ENCODE data around the gene CDK5R1. TPM values are rescaled to one million over a fixed set of nuclear protein-coding genes. Genes with fewer than 3 reads are reported as not detected.
A peak's percentile ranks its signal among the peaks of the same experiment; 100 is the strongest.
"Not testable (repeated sequence)": the region's sequence is repeated elsewhere in the genome, so short reads cannot be mapped to it uniquely, and the experiment has no call there.

Gene CDK5R1
- total and polyA plus RNA-seq, 5 experiments from 2014 or later = 5.9 to 17.8 (median 12.0) TPM

GRCh38 chr17:32520104-32520701, 33.4 kb downstream of the CDK5R1 start:
- Mint-ChIP-seq H3K9me3 (no peaks in the 10 kb centered on the region), H3K27me3 (no peaks in the 10 kb centered on the region), H3K36me3 (no peaks in the 10 kb centered on the region), H3K4me3 (peak overlapping the region; percentile 77 to 89 (median 87)), H3K4me1 (peaks cover 42 to 86% (median 78%) of the 10 kb centered on the region in 4 donors), H3K27ac (peak overlapping the region; percentile 92 to 98 (median 95))
- peak; percentile 29 to 46 for ATAC-seq
- peak in 8 of 10 donors; percentile 26 to 76 (median 48) for DNase-seq
- POLR2A ChIA-PET = interaction anchor here (0.6 to 36.8 kb wide), 6 partner anchors 9 to 89 kb away, joined by 3 to 889 read pairs (median 10); partner anchors contain the start of gene CDK5R1

GRCh38 chr17:32520737-32521404, 34.1 kb downstream of the CDK5R1 start:
- peak overlapping the region in 9 of 10 donors; percentile 79 to 89 (median 87) for H3K4me3 Mint-ChIP-seq
- no peaks in the 10 kb centered on the region for H3K36me3 Mint-ChIP-seq
- ATAC-seq = no peak
- POLR2A ChIA-PET = interaction anchor here (0.6 to 36.8 kb wide), 5 partner anchors 10 to 322 kb away, joined by 3 to 889 read pairs (median 12); partner anchors contain the start of gene CDK5R1
- no peak for DNase-seq
- H3K27ac Mint-ChIP-seq = peak overlapping the region in 9 of 10 donors; percentile 94 to 98 (median 95)
- no peaks in the 10 kb centered on the region for H3K27me3 Mint-ChIP-seq
- H3K4me1 Mint-ChIP-seq = peaks cover 37 to 84% (median 72%) of the 10 kb centered on the region in 4 donors
- no peaks in the 10 kb centered on the region for H3K9me3 Mint-ChIP-seq

- H3K27me3 Mint-ChIP-seq = no peaks in the 10 kb centered on the region
- peak in 1 of 10 donors; percentile 7 for DNase-seq
- H3K27ac Mint-ChIP-seq = peak overlapping the region in 8 of 10 donors; percentile 21 to 73 (median 48)
- POLR2A ChIA-PET = interaction anchor here (0.5 to 36.8 kb wide), 2 partner anchors 29 to 170 kb away, joined by 3 to 889 read pairs; partner anchors contain the start of gene CDK5R1
- peak overlapping the region in 8 of 10 donors; percentile 4 to 76 (median 40) for H3K4me3 Mint-ChIP-seq
- H3K36me3 Mint-ChIP-seq = no peaks in the 10 kb centered on the region
- no peaks in the 10 kb centered on the region for H3K9me3 Mint-ChIP-seq
- no peak for ATAC-seq
- H3K4me1 Mint-ChIP-seq = peaks cover 26 to 78% (median 55%) of the 10 kb centered on the region in 4 donors
Measured at GRCh38 chr17:32523017-32523680, 36.4 kb downstream of the CDK5R1 start.

- H3K4me3 Mint-ChIP-seq = peak overlapping the region in 8 of 10 donors; percentile 22 to 56 (median 41)
- H3K9me3 Mint-ChIP-seq = no peaks in the 10 kb centered on the region
- no peaks in the 10 kb centered on the region for H3K27me3 Mint-ChIP-seq
- H3K36me3 Mint-ChIP-seq = no peaks in the 10 kb centered on the region
- peak overlapping the region in 5 of 10 donors; percentile 33 to 85 (median 51) for H3K27ac Mint-ChIP-seq
- POLR2A ChIA-PET = interaction anchor here (0.7 to 36.8 kb wide), 2 partner anchors 9 to 30 kb away, joined by 3 to 889 read pairs; partner anchors contain the start of gene CDK5R1
- DNase-seq (peak in 2 of 10 donors; percentile 39 to 45), ATAC-seq (no peak)
- peaks cover 28 to 78% (median 55%) of the 10 kb centered on the region in 4 donors for H3K4me1 Mint-ChIP-seq
Measured at GRCh38 chr17:32523827-32524552, 37.2 kb downstream of the CDK5R1 start.

- not testable (repeated sequence) for H3K27me3 Mint-ChIP-seq, H3K36me3 Mint-ChIP-seq, H3K9me3 Mint-ChIP-seq, H3K4me3 Mint-ChIP-seq, ATAC-seq, DNase-seq
- peak overlapping the region in 1 of 10 donors; percentile 73 for H3K27ac Mint-ChIP-seq
- POLR2A ChIA-PET = interaction anchor here (0.7 to 36.8 kb wide), 2 partner anchors 9 to 30 kb away, joined by 3 to 889 read pairs; partner anchors contain the start of gene CDK5R1
- peaks cover 30 to 79% (median 57%) of the 10 kb centered on the region in 4 donors for H3K4me1 Mint-ChIP-seq
Measured at GRCh38 chr17:32524553-32524880, 37.7 kb downstream of the CDK5R1 start.

- no peak for DNase-seq
- Mint-ChIP-seq H3K9me3 (no peaks in the 10 kb centered on the region), H3K4me3 (no peak overlapping the region), H3K27me3 (no peaks in the 10 kb centered on the region), H3K27ac (peak overlapping the region in 1 of 10 donors; percentile 33), H3K36me3 (no peaks in the 10 kb centered on the region), H3K4me1 (peaks cover 26 to 76% (median 53%) of the 10 kb centered on the region in 4 donors)
- no peak for ATAC-seq
- POLR2A ChIA-PET = interaction anchor here (36.8 kb wide), 1 partner anchor 31 kb away, joined by 889 read pairs; the partner anchor contains the start of gene CDK5R1
Measured at GRCh38 chr17:32525122-32525521, 38.3 kb downstream of the CDK5R1 start.

GRCh38 chr17:32527146-32527545, 40.4 kb downstream of the CDK5R1 start:
- DNase-seq = no peak
- POLR2A ChIA-PET = interaction anchor here (0.7 to 36.8 kb wide), 2 partner anchors 12 to 33 kb away, joined by 3 to 889 read pairs; partner anchors contain the start of gene CDK5R1
- no peaks in the 10 kb centered on the region for H3K36me3 Mint-ChIP-seq
- no peaks in the 10 kb centered on the region for H3K9me3 Mint-ChIP-seq
- no peak overlapping the region for H3K4me3 Mint-ChIP-seq
- no peak for ATAC-seq
- H3K4me1 Mint-ChIP-seq = peaks cover 17 to 60% (median 39%) of the 10 kb centered on the region in 4 donors
- no peaks in the 10 kb centered on the region for H3K27me3 Mint-ChIP-seq
- peak overlapping the region in 4 of 10 donors; percentile 14 to 52 (median 50) for H3K27ac Mint-ChIP-seq

- Mint-ChIP-seq H3K27ac (peak overlapping the region in 7 of 10 donors; percentile 22 to 69 (median 47)), H3K36me3 (no peaks in the 10 kb centered on the region), H3K4me1 (peaks cover 17 to 45% (median 27%) of the 10 kb centered on the region in 4 donors), H3K27me3 (peaks cover 0 to 4% (median 0%) of the 10 kb centered on the region in 5 donors), H3K9me3 (no peaks in the 10 kb centered on the region), H3K4me3 (peak overlapping the region in 7 of 10 donors; percentile 1 to 66 (median 21))
- DNase-seq (no peak), ATAC-seq (peak; percentile 28 to 29)
- POLR2A ChIA-PET = interaction anchor here (36.8 kb wide), 1 partner anchor 35 kb away, joined by 889 read pairs; the partner anchor contains the start of gene CDK5R1
Measured at GRCh38 chr17:32528825-32529224, 42.0 kb downstream of the CDK5R1 start.

- H3K36me3 Mint-ChIP-seq = no peaks in the 10 kb centered on the region
- H3K27ac Mint-ChIP-seq = peak overlapping the region in 1 of 10 donors; percentile 37
- ATAC-seq (no peak), DNase-seq (no peak)
- POLR2A ChIA-PET = interaction anchor here (1.1 to 36.8 kb wide), 2 partner anchors 12 to 36 kb away, joined by 3 to 889 read pairs; partner anchors contain the start of gene CDK5R1
- no peak overlapping the region for H3K4me3 Mint-ChIP-seq
- H3K4me1 Mint-ChIP-seq = peaks cover 17 to 40% (median 24%) of the 10 kb centered on the region in 4 donors
- H3K27me3 Mint-ChIP-seq = peaks cover 0 to 4% (median 0%) of the 10 kb centered on the region in 5 donors
- no peaks in the 10 kb centered on the region for H3K9me3 Mint-ChIP-seq
Measured at GRCh38 chr17:32529604-32530003, 42.8 kb downstream of the CDK5R1 start.

- H3K27ac Mint-ChIP-seq = peak overlapping the region in 1 of 10 donors; percentile 8
- no peaks in the 10 kb centered on the region for H3K9me3 Mint-ChIP-seq
- ATAC-seq = no peak
- POLR2A ChIA-PET = interaction anchor here (0.6 to 36.8 kb wide), 2 partner anchors 9 to 39 kb away, joined by 3 to 889 read pairs; partner anchors contain the start of gene CDK5R1
- H3K4me3 Mint-ChIP-seq = no peak overlapping the region
- peaks cover 0 to 4% (median 0%) of the 10 kb centered on the region in 5 donors for H3K27me3 Mint-ChIP-seq
- H3K36me3 Mint-ChIP-seq = no peaks in the 10 kb centered on the region
- no peak for DNase-seq
- H3K4me1 Mint-ChIP-seq = peaks cover 13 to 18% (median 14%) of the 10 kb centered on the region in 4 donors
Measured at GRCh38 chr17:32533296-32533695, 46.5 kb downstream of the CDK5R1 start.

- ATAC-seq (no peak), DNase-seq (no peak)
- H3K4me3 Mint-ChIP-seq = no peak overlapping the region
- peaks cover 0 to 7% (median 2%) of the 10 kb centered on the region in 4 donors for H3K4me1 Mint-ChIP-seq
- H3K27ac Mint-ChIP-seq = no peak overlapping the region
- peaks cover 0 to 4% (median 0%) of the 10 kb centered on the region in 5 donors for H3K27me3 Mint-ChIP-seq
- POLR2A ChIA-PET = no interaction called here
- H3K9me3 Mint-ChIP-seq = no peaks in the 10 kb centered on the region
- H3K36me3 Mint-ChIP-seq = peaks cover 0 to 2% (median 0%) of the 10 kb centered on the region in 3 donors
Measured at GRCh38 chr17:32536736-32537643, 50.2 kb downstream of the CDK5R1 start.
